ENCODE data around the gene DYRK2.

The DYRK2 gene

DNA sequence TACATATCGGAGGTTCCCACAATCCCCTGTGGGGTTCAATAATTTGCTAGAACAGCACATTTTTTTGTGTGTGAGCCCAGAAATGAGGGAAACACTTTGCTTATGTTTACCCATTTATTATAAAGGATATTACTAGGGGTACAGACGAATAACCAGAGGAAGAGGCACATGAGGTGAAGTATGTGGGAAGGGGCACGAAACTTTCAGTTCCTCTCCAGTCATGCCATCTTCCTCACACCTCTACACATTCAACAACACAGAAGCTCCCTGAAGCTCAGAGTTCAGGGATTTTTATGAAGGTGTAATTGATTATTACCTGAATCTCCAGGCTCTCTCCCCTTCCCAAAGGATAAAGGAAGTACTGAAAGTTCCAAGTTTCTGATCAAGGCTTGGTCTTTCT, 30.2 kb upstream of the DYRK2 start:
- H3K4me2 ChIP-seq (ENCODE audit: low read depth, low read length, poor library complexity, severe bottlenecking): no peak overlapping the region
- H3K9ac ChIP-seq (ENCODE audit: low read length): no peak overlapping the region
- H3K9me3 ChIP-seq (ENCODE audit: insufficient read depth, low read length): no peaks in the 10 kb centered on the region
- H3K27ac ChIP-seq (ENCODE audit: low read depth, low read length): no peak overlapping the region
- TF ChIP-seq, protein P1, sequence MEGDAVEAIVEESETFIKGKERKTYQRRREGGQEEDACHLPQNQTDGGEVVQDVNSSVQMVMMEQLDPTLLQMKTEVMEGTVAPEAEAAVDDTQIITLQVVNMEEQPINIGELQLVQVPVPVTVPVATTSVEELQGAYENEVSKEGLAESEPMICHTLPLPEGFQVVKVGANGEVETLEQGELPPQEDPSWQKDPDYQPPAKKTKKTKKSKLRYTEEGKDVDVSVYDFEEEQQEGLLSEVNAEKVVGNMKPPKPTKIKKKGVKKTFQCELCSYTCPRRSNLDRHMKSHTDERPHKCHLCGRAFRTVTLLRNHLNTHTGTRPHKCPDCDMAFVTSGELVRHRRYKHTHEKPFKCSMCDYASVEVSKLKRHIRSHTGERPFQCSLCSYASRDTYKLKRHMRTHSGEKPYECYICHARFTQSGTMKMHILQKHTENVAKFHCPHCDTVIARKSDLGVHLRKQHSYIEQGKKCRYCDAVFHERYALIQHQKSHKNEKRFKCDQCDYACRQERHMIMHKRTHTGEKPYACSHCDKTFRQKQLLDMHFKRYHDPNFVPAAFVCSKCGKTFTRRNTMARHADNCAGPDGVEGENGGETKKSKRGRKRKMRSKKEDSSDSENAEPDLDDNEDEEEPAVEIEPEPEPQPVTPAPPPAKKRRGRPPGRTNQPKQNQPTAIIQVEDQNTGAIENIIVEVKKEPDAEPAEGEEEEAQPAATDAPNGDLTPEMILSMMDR (IDR thresholded peaks at IDR 0.05; ENCODE audit: insufficient read depth, low read length, poor library complexity, severe bottlenecking): no peak
- TF ChIP-seq EZH2phosphoT487 (conservative IDR thresholded peaks at IDR 0.05; ENCODE audit: low read length): no peak
- no peaks in the 10 kb centered on the region for H3F3A ChIP-seq (ENCODE audit: insufficient read depth)
- H3K27me3 ChIP-seq (ENCODE audit: low read length): no peaks in the 10 kb centered on the region
- no peak overlapping the region for H2AFZ ChIP-seq (ENCODE audit: low read depth, low read length, severe bottlenecking)
- H3K9me2 ChIP-seq (replicated peaks; ENCODE audit: insufficient read depth, low read length): no peaks in the 10 kb centered on the region
- H3K79me2 ChIP-seq (ENCODE audit: insufficient read depth, low read length): no peaks in the 10 kb centered on the region
- H4K20me1 ChIP-seq (ENCODE audit: low read depth, low read length): no peaks in the 10 kb centered on the region
- H3K36me3 ChIP-seq (ENCODE audit: low read length): no peaks in the 10 kb centered on the region
- H3K4me3 ChIP-seq (ENCODE audit: insufficient read depth, low read length, poor library complexity, severe bottlenecking): no peak overlapping the region

DNA sequence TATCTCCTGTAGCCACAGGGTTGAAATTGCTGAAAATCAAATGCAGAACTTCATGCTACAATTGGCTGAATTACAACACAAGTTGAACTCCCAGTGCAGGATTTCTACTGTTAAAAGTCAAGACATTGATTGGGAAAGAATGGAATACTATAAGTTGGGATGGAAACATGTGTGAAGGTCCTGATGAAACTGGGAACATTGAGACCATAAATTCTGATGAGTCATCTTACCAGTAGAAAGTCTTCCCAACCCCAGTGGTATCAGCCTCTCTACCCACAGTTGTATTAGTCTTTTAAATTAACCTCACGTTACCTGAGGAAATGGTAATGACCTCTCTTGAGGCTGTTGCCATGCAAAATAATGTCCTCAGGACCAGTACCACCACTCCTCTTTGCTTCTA, 27.4 kb upstream of the DYRK2 start:
- H3K4me3 ChIP-seq (ENCODE audit: insufficient read depth, low read length, poor library complexity, severe bottlenecking): no peak overlapping the region
- no peaks in the 10 kb centered on the region for H3F3A ChIP-seq (ENCODE audit: insufficient read depth)
- no peak overlapping the region for H3K9ac ChIP-seq (ENCODE audit: low read length)
- TF ChIP-seq, protein P1 (IDR thresholded peaks at IDR 0.05; ENCODE audit: insufficient read depth, low read length, poor library complexity, severe bottlenecking): no peak
- TF ChIP-seq EZH2phosphoT487 (conservative IDR thresholded peaks at IDR 0.05; ENCODE audit: low read length): no peak
- H4K20me1 ChIP-seq (ENCODE audit: low read depth, low read length): no peaks in the 10 kb centered on the region
- no peaks in the 10 kb centered on the region for H3K9me2 ChIP-seq (replicated peaks; ENCODE audit: insufficient read depth, low read length)
- no peaks in the 10 kb centered on the region for H3K36me3 ChIP-seq (ENCODE audit: low read length)
- no peak overlapping the region for H2AFZ ChIP-seq (ENCODE audit: low read depth, low read length, severe bottlenecking)
- H3K27me3 ChIP-seq (ENCODE audit: low read length): no peaks in the 10 kb centered on the region
- H3K27ac ChIP-seq (ENCODE audit: low read depth, low read length): no peak overlapping the region
- H3K79me2 ChIP-seq (ENCODE audit: insufficient read depth, low read length): no peaks in the 10 kb centered on the region
- no peak overlapping the region for H3K4me2 ChIP-seq (ENCODE audit: low read depth, low read length, poor library complexity, severe bottlenecking)
- no peaks in the 10 kb centered on the region for H3K9me3 ChIP-seq (ENCODE audit: insufficient read depth, low read length)

DNA sequence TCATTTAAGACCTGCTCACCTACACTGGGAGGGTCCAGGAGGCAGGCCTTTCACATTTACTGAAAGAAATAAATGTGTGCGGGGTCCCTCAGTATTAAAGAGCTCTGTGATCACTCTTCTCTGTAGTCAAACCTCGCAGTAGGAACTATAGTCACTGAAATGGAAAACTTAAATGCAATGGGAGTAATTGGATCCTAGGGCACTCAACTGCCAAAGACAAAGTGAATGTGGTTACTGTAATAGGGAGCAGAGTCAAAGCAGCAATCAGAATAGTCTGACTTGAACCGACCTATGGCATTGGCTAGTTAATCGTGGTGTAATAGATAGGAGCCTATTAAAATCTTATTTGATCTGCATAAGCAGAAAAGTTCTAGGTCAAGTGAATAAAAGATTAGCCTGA, 26.6 kb upstream of the DYRK2 start:
- no peak overlapping the region for H3K9ac ChIP-seq (ENCODE audit: low read length)
- no peaks in the 10 kb centered on the region for H3K36me3 ChIP-seq (ENCODE audit: low read length)
- H3K27me3 ChIP-seq (ENCODE audit: low read length): no peaks in the 10 kb centered on the region

More for the DNA sequence above, 26.6 kb upstream of the DYRK2 start:
- H2AFZ ChIP-seq (ENCODE audit: low read depth, low read length, severe bottlenecking): no peak overlapping the region
- no peaks in the 10 kb centered on the region for H4K20me1 ChIP-seq (ENCODE audit: low read depth, low read length)
- H3K4me2 ChIP-seq (ENCODE audit: low read depth, low read length, poor library complexity, severe bottlenecking): no peak overlapping the region
- no peaks in the 10 kb centered on the region for H3K79me2 ChIP-seq (ENCODE audit: insufficient read depth, low read length)
- no peak overlapping the region for H3K27ac ChIP-seq (ENCODE audit: low read depth, low read length)
- no peak for TF ChIP-seq EZH2phosphoT487 (conservative IDR thresholded peaks at IDR 0.05; ENCODE audit: low read length)
- TF ChIP-seq, protein P1 (IDR thresholded peaks at IDR 0.05; ENCODE audit: insufficient read depth, low read length, poor library complexity, severe bottlenecking): no peak
- no peaks in the 10 kb centered on the region for H3K9me2 ChIP-seq (replicated peaks; ENCODE audit: insufficient read depth, low read length)
- no peaks in the 10 kb centered on the region for H3K9me3 ChIP-seq (ENCODE audit: insufficient read depth, low read length)
- no peak overlapping the region for H3K4me3 ChIP-seq (ENCODE audit: insufficient read depth, low read length, poor library complexity, severe bottlenecking)
- H3F3A ChIP-seq (ENCODE audit: insufficient read depth): no peaks in the 10 kb centered on the region

Measured in SU-DHL-6 (cell line).